SJSA1 (cell line): Measurements from ENCODE around the gene MBNL1. TPM values are rescaled to one million over a fixed set of nuclear protein-coding genes. Genes with fewer than 3 reads are reported as not detected.

ENCODE experiments used
- DNase-seq, 2 experiments: peaks; one replicate each; pipeline ENCODE4 v3.0.0-alpha.2; 2015 to 2020; ENCODE audit warnings: low spot score in 2 of 2, low read depth in 1 of 2
- H3K27ac ChIP-seq: fragments of 250-450 bp; sonication (Bioruptor Pico); 2 replicates; pipeline ENCODE4 v1.5.1; 2020; ENCODE audit warnings: mild to moderate bottlenecking, moderate library complexity
- H3K27me3 ChIP-seq: fragments of 250-450 bp; sonication (Bioruptor Pico); replicated peaks from 2 replicates; pipeline ENCODE4 v1.5.1; 2020; ENCODE audit warnings: mild to moderate bottlenecking, moderate library complexity
- H3K36me3 ChIP-seq: fragments of 250-450 bp; sonication (Bioruptor Pico); 2 replicates; pipeline ENCODE4 v1.5.1; 2020; ENCODE audit warnings: mild to moderate bottlenecking
- H3K4me1 ChIP-seq: fragments of 250-450 bp; sonication (Bioruptor Pico); replicated peaks from 2 replicates; pipeline ENCODE4 v1.6.1; 2021; ENCODE audit warnings: mild to moderate bottlenecking
- H3K4me3 ChIP-seq: fragments of 250-450 bp; sonication (Bioruptor Pico); 2 replicates; pipeline ENCODE4 v1.5.1; 2020; ENCODE audit warnings: mild to moderate bottlenecking
- H3K9me3 ChIP-seq: fragments of 250-450 bp; sonication (Bioruptor Pico); replicated peaks from 2 replicates; pipeline ENCODE4 v1.5.1; 2020; ENCODE audit warnings: mild to moderate bottlenecking
- total RNA-seq: library from RNA; depleted of rRNA; stranded (reverse); fragments of >200 nt; shearing (Covaris generic); gene quantifications from 2 replicates; pipeline ENCODE4 v1.2.3, GENCODE V29; 2014

MBNL1 gene
- total RNA-seq, 1 experiment from 2014 or later = 317 TPM

- H3K4me1 ChIP-seq = peaks cover 30% of the 10 kb centered on the region
- H3K27me3 ChIP-seq = no peaks in the 10 kb centered on the region
- no peaks in the 10 kb centered on the region for H3K36me3 ChIP-seq
- H3K27ac ChIP-seq = peak overlapping the region; percentile 63
- H3K4me3 ChIP-seq = no peak overlapping the region
- peak; percentile 64 to 66 for DNase-seq
- H3K9me3 ChIP-seq = no peaks in the 10 kb centered on the region
Measured at GRCh38 chr3:152258448-152259393, 10.0 kb upstream of the MBNL1 start.

- H3K27ac ChIP-seq = no peak overlapping the region
- DNase-seq = no peak
- no peaks in the 10 kb centered on the region for H3K27me3 ChIP-seq
- H3K36me3 ChIP-seq = no peaks in the 10 kb centered on the region
- peaks cover 30% of the 10 kb centered on the region for H3K4me1 ChIP-seq
- no peak overlapping the region for H3K4me3 ChIP-seq
- no peaks in the 10 kb centered on the region for H3K9me3 ChIP-seq
Measured at GRCh38 chr3:152259468-152259867, 9.3 kb upstream of the MBNL1 start.

DNA sequence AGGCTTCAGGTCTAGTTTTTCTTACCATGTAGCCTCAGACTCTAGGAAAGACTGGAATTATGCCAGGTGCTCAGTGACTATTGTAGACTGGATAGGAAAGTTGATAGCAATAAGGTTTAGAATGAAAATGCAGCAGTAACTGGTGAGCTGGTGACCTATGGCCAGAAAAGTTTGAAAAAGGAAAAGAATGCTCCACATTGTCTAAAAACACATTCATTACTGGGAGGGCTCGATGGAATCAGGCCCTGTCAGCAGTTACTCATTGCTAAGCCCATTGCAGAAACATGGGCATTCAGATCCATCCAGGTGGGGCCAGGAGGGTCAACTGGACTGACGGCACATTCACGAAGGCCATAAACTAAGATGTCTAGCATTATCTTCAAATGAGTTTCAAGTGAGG lies 8.7 kb upstream of the MBNL1 start:
- Histone ChIP-seq H3K27ac (no peak overlapping the region), H3K4me3 (no peak overlapping the region), H3K27me3 (no peaks in the 10 kb centered on the region), H3K9me3 (no peaks in the 10 kb centered on the region), H3K4me1 (peaks cover 30% of the 10 kb centered on the region), H3K36me3 (no peaks in the 10 kb centered on the region)
- no peak for DNase-seq

- no peak for DNase-seq
- no peak overlapping the region for H3K27ac ChIP-seq
- no peaks in the 10 kb centered on the region for H3K27me3 ChIP-seq
- H3K9me3 ChIP-seq = no peaks in the 10 kb centered on the region
- no peaks in the 10 kb centered on the region for H3K36me3 ChIP-seq
- H3K4me1 ChIP-seq = peaks cover 30% of the 10 kb centered on the region
- H3K4me3 ChIP-seq = no peak overlapping the region
Measured at GRCh38 chr3:152260529-152260928, 8.2 kb upstream of the MBNL1 start.

DNA sequence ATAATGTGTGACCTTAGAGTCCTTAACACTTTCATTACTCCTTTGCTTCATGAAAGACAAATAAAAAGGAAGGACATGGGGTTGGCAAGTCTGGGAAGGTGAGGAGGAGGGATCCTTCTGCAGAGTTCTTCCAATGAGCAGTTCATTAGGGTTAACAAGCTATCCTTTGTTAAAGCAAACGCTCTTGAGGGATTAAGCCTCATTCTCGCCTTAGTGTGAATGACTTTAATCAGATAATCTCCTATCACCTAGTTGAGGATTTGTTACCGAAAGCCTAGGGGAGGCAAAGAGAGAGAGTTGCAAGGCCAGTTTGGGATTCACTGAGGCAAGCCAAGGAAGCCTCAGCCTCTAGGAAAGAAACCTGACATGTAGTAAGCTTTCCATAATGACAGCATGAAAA lies 7.4 kb upstream of the MBNL1 start:
- Histone ChIP-seq H3K4me1 (peaks cover 37% of the 10 kb centered on the region), H3K36me3 (no peaks in the 10 kb centered on the region), H3K9me3 (no peaks in the 10 kb centered on the region), H3K27me3 (no peaks in the 10 kb centered on the region), H3K27ac (no peak overlapping the region), H3K4me3 (no peak overlapping the region)
- no peak for DNase-seq

DNA sequence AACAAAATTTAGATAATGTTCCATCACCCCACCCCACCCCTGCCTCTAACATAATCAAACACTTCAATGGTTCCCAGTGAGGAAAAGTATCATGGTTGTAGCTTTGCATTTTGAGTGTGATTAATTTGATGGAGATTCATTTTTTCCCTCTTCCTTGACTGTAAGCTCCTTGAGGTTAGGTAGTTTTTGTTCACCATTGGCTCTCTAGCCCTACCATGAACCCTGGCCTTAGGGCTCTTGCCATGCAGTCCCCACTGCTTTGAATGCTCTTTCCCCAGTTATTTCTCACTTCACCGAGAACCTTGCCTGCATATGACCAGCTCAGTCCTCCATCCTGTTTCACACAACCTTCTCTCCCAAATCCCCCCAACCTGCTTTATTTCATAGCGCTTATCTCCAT lies 5.0 kb upstream of the MBNL1 start:
- Histone ChIP-seq H3K36me3 (peaks cover 3% of the 10 kb centered on the region; the same call in 1 of the 2 replicates), H3K4me1 (peaks cover 42% of the 10 kb centered on the region), H3K4me3 (no peak overlapping the region), H3K9me3 (no peaks in the 10 kb centered on the region), H3K27me3 (no peaks in the 10 kb centered on the region), H3K27ac (no peak overlapping the region)
- DNase-seq = no peak

- Histone ChIP-seq H3K9me3 (no peaks in the 10 kb centered on the region), H3K4me1 (peaks cover 35% of the 10 kb centered on the region), H3K4me3 (no peak overlapping the region), H3K27ac (no peak overlapping the region), H3K27me3 (no peaks in the 10 kb centered on the region), H3K36me3 (peaks cover 9% of the 10 kb centered on the region)
- DNase-seq = no peak
Measured at GRCh38 chr3:152264378-152264777, 4.4 kb upstream of the MBNL1 start.

- peaks cover 30% of the 10 kb centered on the region for H3K4me1 ChIP-seq
- H3K27me3 ChIP-seq = no peaks in the 10 kb centered on the region
- DNase-seq = peak; percentile 88 to 90
- H3K9me3 ChIP-seq = no peaks in the 10 kb centered on the region
- H3K27ac ChIP-seq = peak overlapping the region; percentile 97
- H3K36me3 ChIP-seq = peaks cover 17% of the 10 kb centered on the region
- no peak overlapping the region for H3K4me3 ChIP-seq
Measured at GRCh38 chr3:152266221-152266995, 2.3 kb upstream of the MBNL1 start.

DNA sequence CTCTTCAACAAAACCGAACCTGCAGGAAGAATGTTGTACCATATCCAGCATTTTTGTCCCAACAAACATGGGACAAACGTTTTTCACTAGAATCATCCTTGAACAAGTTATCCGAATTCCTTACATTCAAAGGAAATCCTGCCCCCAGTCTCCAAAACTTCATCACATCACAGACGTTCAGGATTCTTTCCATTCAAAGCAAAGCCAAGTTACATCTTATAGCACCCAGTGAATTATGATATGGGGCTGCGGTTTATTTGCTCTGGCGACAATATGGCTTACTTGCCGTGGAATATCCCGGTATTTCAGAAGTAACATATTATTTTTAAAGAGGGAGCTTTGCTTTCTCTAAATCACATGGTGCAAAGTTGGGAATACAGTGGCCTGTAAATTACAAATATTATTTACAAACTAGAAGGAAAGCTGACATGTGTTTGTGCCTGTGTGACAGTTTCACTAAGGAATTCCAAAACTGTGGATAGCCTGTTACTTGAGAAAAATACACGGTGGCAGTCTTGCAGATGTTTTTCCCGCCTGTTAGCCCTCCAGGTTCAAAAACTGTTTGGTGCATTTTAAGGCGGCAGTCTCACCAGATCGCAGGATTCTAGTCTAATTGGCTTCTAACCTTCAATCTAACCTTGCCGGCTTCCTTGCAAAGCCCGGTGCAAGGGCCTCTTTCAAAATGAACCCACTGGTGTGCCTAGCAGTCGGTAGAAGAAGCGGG lies 736 bp upstream of the MBNL1 start:
- Histone ChIP-seq H3K27ac (peak overlapping the region; percentile 97), H3K4me1 (peaks cover 41% of the 10 kb centered on the region), H3K27me3 (no peaks in the 10 kb centered on the region), H3K9me3 (no peaks in the 10 kb centered on the region), H3K4me3 (peak overlapping the region; percentile 83), H3K36me3 (peaks cover 17% of the 10 kb centered on the region)
- DNase-seq = no peak

GRCh38 chr3:152269056-152269830 lies 514 bp downstream of the MBNL1 start:
- Histone ChIP-seq H3K27me3 (no peaks in the 10 kb centered on the region), H3K9me3 (no peaks in the 10 kb centered on the region), H3K4me1 (peaks cover 54% of the 10 kb centered on the region), H3K36me3 (peaks cover 25% of the 10 kb centered on the region), H3K27ac (peak overlapping the region; percentile 97), H3K4me3 (peak overlapping the region; percentile 83)
- peak; percentile 45 to 79 for DNase-seq

DNA sequence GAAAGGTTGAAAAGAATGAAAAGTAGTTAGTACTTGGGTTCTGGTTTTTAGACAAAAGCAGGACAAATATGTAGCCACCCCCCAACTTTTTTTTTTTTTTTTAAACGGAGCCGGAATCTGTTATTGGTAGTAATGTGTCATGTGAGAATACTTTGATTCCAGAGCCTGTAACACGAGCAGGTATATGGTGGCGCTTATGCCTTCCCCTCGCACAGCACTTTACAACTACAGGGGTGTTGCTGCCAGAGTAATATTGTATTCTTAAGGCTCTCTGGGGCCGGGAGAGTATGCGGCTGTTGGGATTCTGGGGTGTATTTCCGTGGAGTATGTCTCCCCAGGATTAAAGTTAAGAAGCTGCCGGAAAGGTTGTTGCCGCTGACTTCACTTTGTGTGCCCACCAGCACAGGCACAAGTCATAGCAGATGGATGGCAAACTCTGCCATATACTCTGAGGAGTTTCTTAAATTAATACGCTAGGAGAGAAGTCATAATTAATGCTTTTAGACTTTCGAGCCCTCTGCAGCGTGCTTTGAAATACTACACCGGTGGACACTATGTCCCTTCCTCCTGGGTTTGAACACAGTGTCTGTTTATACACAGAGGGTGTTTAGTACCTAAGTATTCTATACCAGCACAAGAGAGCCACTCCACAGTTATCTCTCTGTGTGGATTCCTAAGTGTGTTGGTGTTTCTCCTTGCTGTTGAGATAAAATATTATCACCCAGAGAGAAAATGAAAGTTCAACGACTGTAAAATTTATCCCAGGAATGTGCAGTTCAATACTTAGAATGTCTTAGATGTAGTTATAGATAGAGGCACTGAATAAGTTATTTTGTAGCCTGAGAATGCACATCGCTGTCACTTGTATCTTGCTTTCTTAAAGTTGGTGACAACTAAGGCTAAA lies 1.4 kb downstream of the MBNL1 start:
- Histone ChIP-seq H3K27ac (peak overlapping the region; percentile 97), H3K36me3 (peaks cover 30% of the 10 kb centered on the region), H3K4me1 (peaks cover 62% of the 10 kb centered on the region), H3K9me3 (no peaks in the 10 kb centered on the region), H3K27me3 (no peaks in the 10 kb centered on the region), H3K4me3 (peak overlapping the region; percentile 83)
- peak in 1 of 2 experiments; percentile 61 for DNase-seq

DNA sequence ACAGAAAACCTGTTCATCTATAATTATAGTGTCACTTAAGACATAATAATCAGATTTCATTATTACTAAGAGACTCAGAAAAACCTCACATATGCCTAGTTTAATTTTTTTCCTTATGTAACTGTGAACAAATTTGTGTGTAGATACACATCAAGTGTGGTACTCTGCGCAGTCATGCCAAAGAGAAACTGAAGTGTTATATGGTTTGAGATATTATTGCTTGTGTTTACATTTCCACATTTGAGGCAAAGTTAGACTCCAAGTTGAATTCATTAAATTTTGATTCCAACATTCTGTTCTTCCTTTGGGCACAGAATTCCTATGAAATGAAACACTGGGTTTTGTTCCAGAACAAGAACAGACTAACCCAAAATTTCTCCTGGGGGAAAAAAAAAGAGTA lies 2.2 kb downstream of the MBNL1 start:
- Histone ChIP-seq H3K9me3 (no peaks in the 10 kb centered on the region), H3K4me1 (peaks cover 61% of the 10 kb centered on the region), H3K27me3 (no peaks in the 10 kb centered on the region), H3K4me3 (peak overlapping the region; percentile 83), H3K36me3 (peaks cover 31% of the 10 kb centered on the region), H3K27ac (peak overlapping the region; percentile 97)
- peak in 1 of 2 experiments; percentile 21 for DNase-seq
